ENCODE measurements around the gene C19orf38.
"Not testable (repeated sequence)": the region's sequence is repeated elsewhere in the genome, so short reads cannot be mapped to it uniquely, and the experiment has no call there.

Gene C19orf38

GRCh38 chr19:10852941-10853340 is 4.7 kb downstream of the C19orf38 start:
- TF ChIP-seq, protein P1, sequence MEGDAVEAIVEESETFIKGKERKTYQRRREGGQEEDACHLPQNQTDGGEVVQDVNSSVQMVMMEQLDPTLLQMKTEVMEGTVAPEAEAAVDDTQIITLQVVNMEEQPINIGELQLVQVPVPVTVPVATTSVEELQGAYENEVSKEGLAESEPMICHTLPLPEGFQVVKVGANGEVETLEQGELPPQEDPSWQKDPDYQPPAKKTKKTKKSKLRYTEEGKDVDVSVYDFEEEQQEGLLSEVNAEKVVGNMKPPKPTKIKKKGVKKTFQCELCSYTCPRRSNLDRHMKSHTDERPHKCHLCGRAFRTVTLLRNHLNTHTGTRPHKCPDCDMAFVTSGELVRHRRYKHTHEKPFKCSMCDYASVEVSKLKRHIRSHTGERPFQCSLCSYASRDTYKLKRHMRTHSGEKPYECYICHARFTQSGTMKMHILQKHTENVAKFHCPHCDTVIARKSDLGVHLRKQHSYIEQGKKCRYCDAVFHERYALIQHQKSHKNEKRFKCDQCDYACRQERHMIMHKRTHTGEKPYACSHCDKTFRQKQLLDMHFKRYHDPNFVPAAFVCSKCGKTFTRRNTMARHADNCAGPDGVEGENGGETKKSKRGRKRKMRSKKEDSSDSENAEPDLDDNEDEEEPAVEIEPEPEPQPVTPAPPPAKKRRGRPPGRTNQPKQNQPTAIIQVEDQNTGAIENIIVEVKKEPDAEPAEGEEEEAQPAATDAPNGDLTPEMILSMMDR (IDR thresholded peaks at IDR 0.05; ENCODE audit: borderline replicate concordance, extremely low read depth, low read length, poor library complexity, severe bottlenecking): no peak
- TF ChIP-seq EZH2 (IDR thresholded peaks at IDR 0.05; ENCODE audit: borderline replicate concordance, low read depth, low read length, severe bottlenecking): no peak
- no peak overlapping the region for H3K27ac ChIP-seq (ENCODE audit: low read length)
- no peaks in the 10 kb centered on the region for H3K9me3 ChIP-seq (ENCODE audit: insufficient read depth, low read length, severe bottlenecking)
- H3K27me3 ChIP-seq (ENCODE audit: insufficient read depth, low read length, poor library complexity): no peaks in the 10 kb centered on the region
- no peaks in the 10 kb centered on the region for H3K4me1 ChIP-seq (ENCODE audit: insufficient read depth, low read length)
- ATAC-seq (ENCODE audit: insufficient read depth, low read depth): no peak
- no peak overlapping the region for H3K4me2 ChIP-seq (ENCODE audit: insufficient read depth, low read length)
- no peaks in the 10 kb centered on the region for H3K79me2 ChIP-seq (ENCODE audit: insufficient read depth, low read length)
- no peaks in the 10 kb centered on the region for H3K36me3 ChIP-seq (ENCODE audit: insufficient read depth, low read length)
- no peak overlapping the region for H3K9ac ChIP-seq (ENCODE audit: low read depth, low read length)
- no peak overlapping the region for H3K4me3 ChIP-seq (ENCODE audit: low read depth in 1 of 2, low read length in 2 of 2)
- H2AFZ ChIP-seq (ENCODE audit: low read depth, low read length): no peak overlapping the region
- H4K20me1 ChIP-seq (ENCODE audit: insufficient read depth, low read length): no peaks in the 10 kb centered on the region
- DNase-seq: no peak

DNA sequence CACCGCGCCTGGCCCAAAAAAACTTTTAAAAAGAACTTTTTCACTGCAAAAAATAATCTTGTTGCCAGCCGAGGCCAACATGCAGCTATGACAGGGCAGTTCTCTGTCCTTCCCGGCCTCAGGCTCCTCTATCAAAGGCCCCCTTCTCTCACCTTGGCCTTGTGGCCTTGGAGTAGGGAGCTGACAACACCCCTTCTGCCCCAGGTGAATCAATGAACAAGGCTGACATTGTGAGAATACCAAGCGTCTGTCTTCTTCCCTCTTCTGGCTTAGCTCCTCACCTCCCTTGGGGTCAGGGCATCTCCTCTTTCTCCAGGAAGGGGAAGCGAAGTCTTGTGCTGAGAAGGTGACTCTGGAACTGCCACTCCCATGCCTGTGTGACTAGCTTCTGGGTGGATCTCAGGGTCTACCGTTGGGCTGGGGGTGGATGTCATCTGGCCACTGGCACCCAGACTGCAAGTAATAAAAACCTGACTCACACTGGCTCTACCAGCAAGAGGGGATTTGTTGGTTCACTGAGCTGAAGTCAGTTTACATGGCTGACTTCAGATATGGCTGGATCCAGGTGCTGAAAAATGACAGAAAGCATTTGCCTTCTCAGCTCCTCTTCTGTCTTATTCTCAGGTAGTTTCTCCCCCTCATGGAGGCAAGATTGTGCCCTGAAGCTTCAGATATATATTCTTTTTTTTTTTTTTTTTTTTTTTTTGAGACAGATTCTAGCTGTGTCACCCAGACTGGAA is 6.3 kb downstream of the C19orf38 start:
- no peaks in the 10 kb centered on the region for H3K9me3 ChIP-seq (ENCODE audit: insufficient read depth, low read length, severe bottlenecking)
- no peak for DNase-seq
- no peak overlapping the region for H3K4me2 ChIP-seq (ENCODE audit: insufficient read depth, low read length)

DNA sequence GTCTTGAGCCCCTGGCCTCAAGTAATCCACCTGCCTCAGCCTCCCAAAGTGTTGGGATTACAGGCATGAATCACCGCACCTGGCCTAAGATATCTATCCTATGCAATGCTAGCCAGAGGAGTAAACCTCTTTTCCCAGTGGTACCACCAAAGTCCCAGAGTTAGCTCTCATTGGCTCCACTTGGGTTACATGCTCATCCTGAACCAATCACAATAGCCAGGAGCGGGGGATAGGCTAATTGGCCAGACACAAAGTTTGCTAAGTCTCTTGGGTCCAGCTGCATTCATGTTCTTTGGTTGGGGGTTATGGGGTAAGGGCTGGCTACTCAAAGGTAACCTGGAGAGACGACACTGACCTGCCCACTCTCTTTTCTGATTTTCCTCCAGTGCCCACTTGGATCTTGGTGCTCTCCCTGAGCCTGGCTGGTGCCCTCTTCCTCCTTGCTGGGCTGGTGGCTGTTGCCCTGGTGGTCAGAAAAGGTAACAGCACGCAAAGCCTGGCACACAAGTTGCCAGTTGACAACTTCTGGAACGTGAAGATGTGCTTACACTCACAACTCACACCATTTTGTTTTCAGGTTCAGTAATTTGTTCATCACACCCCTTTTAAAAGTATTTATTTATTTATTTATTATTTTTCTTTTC is 7.8 kb downstream of the C19orf38 start:
- Histone ChIP-seq H3K27me3 (ENCODE audit: insufficient read depth, low read length, poor library complexity) (no peaks in the 10 kb centered on the region), H3K4me3 (ENCODE audit: low read depth in 1 of 2, low read length in 2 of 2) (no peak overlapping the region), H3K4me2 (ENCODE audit: insufficient read depth, low read length) (no peak overlapping the region), H3K9me3 (ENCODE audit: insufficient read depth, low read length, severe bottlenecking) (no peaks in the 10 kb centered on the region), H3K36me3 (ENCODE audit: insufficient read depth, low read length) (no peaks in the 10 kb centered on the region), H3K79me2 (ENCODE audit: insufficient read depth, low read length) (no peaks in the 10 kb centered on the region), H4K20me1 (ENCODE audit: insufficient read depth, low read length) (no peaks in the 10 kb centered on the region), H3K9ac (ENCODE audit: low read depth, low read length) (no peak overlapping the region), H3K27ac (ENCODE audit: low read length) (no peak overlapping the region), H2AFZ (ENCODE audit: low read depth, low read length) (no peak overlapping the region), H3K4me1 (ENCODE audit: insufficient read depth, low read length) (no peaks in the 10 kb centered on the region)
- ATAC-seq (ENCODE audit: insufficient read depth, low read depth) (peak; percentile 65; the same call in 2 of the 3 replicates), DNase-seq (peak; percentile 55)
- no peak for TF ChIP-seq EZH2 (IDR thresholded peaks at IDR 0.05; ENCODE audit: borderline replicate concordance, low read depth, low read length, severe bottlenecking)
- TF ChIP-seq, protein P1 (IDR thresholded peaks at IDR 0.05; ENCODE audit: borderline replicate concordance, extremely low read depth, low read length, poor library complexity, severe bottlenecking): peak; percentile 70

More for the DNA sequence above, 6.3 kb downstream of the C19orf38 start:
- Histone ChIP-seq H3K27me3 (ENCODE audit: insufficient read depth, low read length, poor library complexity) (no peaks in the 10 kb centered on the region), H4K20me1 (ENCODE audit: insufficient read depth, low read length) (no peaks in the 10 kb centered on the region), H3K9ac (ENCODE audit: low read depth, low read length) (no peak overlapping the region), H3K4me1 (ENCODE audit: insufficient read depth, low read length) (no peaks in the 10 kb centered on the region), H3K36me3 (ENCODE audit: insufficient read depth, low read length) (no peaks in the 10 kb centered on the region), H3K27ac (ENCODE audit: low read length) (no peak overlapping the region), H3K4me3 (ENCODE audit: low read depth in 1 of 2, low read length in 2 of 2) (no peak overlapping the region), H3K79me2 (ENCODE audit: insufficient read depth, low read length) (no peaks in the 10 kb centered on the region), H2AFZ (ENCODE audit: low read depth, low read length) (no peak overlapping the region)
- TF ChIP-seq, protein P1 (IDR thresholded peaks at IDR 0.05; ENCODE audit: borderline replicate concordance, extremely low read depth, low read length, poor library complexity, severe bottlenecking): no peak
- TF ChIP-seq EZH2 (IDR thresholded peaks at IDR 0.05; ENCODE audit: borderline replicate concordance, low read depth, low read length, severe bottlenecking): no peak
- no peak for ATAC-seq (ENCODE audit: insufficient read depth, low read depth)

GRCh38 chr19:10856899-10857298 is 8.7 kb downstream of the C19orf38 start:
- not testable (repeated sequence) for H3K27ac ChIP-seq (ENCODE audit: low read length); H2AFZ ChIP-seq (ENCODE audit: low read depth, low read length); H3K9ac ChIP-seq (ENCODE audit: low read depth, low read length); H3K4me1 ChIP-seq (ENCODE audit: insufficient read depth, low read length); H3K4me3 ChIP-seq (ENCODE audit: low read depth in 1 of 2, low read length in 2 of 2); DNase-seq; H3K4me2 ChIP-seq (ENCODE audit: insufficient read depth, low read length); H4K20me1 ChIP-seq (ENCODE audit: insufficient read depth, low read length); H3K27me3 ChIP-seq (ENCODE audit: insufficient read depth, low read length, poor library complexity); H3K79me2 ChIP-seq (ENCODE audit: insufficient read depth, low read length); H3K36me3 ChIP-seq (ENCODE audit: insufficient read depth, low read length); ATAC-seq (ENCODE audit: insufficient read depth, low read depth); H3K9me3 ChIP-seq (ENCODE audit: insufficient read depth, low read length, severe bottlenecking)
